Activated CD4-positive, alpha-beta T cell treated with anti-CD3 and anti-CD28 coated beads, Interleukin-2, amount 10 ng/mL, durations not matched to agents 24 days and 14 days (primary cell): ENCODE measurements around the gene KDM2A. TPM values are rescaled to one million over a fixed set of nuclear protein-coding genes. Genes with fewer than 3 reads are reported as not detected.
A peak's percentile ranks its signal among the peaks of the same experiment; 100 is the strongest.
"Not testable (repeated sequence)": the region's sequence is repeated elsewhere in the genome, so short reads cannot be mapped to it uniquely, and the experiment has no call there.

ENCODE experiments used
- DNase-seq: peaks from one replicate; pipeline ENCODE4 v3.0.0; 2022
- H3K27ac Mint-ChIP-seq: one replicate; pipeline ENCODE4 v1.8.0; 2022; ENCODE audit warnings: mild to moderate bottlenecking, mixed read lengths
- H3K27me3 Mint-ChIP-seq: one replicate; pipeline ENCODE4 v1.8.0; 2022; ENCODE audit warnings: mixed read lengths
- H3K36me3 Mint-ChIP-seq: one replicate; pipeline ENCODE4 v1.8.0; 2022; ENCODE audit warnings: low read depth, mild to moderate bottlenecking, mixed read lengths
- H3K4me1 Mint-ChIP-seq: one replicate; pipeline ENCODE4 v1.8.0; 2021; ENCODE audit warnings: mixed read lengths
- H3K4me3 Mint-ChIP-seq: one replicate; pipeline ENCODE4 v1.8.0; 2022; ENCODE audit warnings: mild to moderate bottlenecking, moderate library complexity, mixed read lengths
- H3K9me3 Mint-ChIP-seq: one replicate; pipeline ENCODE4 v1.8.0; 2021; ENCODE audit warnings: mixed read lengths
- intact Hi-C: fragments of 100-400 bp; cut with micrococcal nuclease; formaldehyde crosslinking; loops from one replicate; pipeline ENCODE4 v1.15.1; 2023
- total RNA-seq: library from RNA; stranded (reverse); gene quantifications from 2 replicates; pipeline ENCODE4 v1.2.3, GENCODE V29; 2022

Gene KDM2A
- total RNA-seq, 1 donor from 2014 or later, result 102 TPM

DNA sequence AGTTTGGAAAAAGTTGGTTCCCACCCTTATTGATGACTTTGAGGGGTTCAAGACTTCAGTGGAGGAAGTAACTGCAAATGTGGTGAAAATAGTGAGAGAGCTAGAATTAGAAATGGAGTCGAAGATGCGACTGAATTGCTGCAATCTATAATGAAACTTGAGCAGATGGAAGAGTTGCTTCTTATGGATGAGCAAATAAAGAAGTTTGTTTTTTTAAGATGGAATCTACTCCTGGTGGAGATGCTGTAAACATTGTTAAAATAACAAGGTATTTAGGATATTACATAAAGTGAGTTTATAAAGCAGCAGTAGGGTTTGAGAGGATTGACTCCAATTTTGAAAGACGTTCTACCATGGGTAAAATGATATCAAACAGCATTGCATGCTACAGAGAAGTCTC is 83.0 kb downstream of the KDM2A start:
- Mint-ChIP-seq H3K9me3 (no peaks in the 10 kb centered on the region), H3K36me3 (peaks cover 26% of the 10 kb centered on the region)
- DNase-seq, result no peak

DNA sequence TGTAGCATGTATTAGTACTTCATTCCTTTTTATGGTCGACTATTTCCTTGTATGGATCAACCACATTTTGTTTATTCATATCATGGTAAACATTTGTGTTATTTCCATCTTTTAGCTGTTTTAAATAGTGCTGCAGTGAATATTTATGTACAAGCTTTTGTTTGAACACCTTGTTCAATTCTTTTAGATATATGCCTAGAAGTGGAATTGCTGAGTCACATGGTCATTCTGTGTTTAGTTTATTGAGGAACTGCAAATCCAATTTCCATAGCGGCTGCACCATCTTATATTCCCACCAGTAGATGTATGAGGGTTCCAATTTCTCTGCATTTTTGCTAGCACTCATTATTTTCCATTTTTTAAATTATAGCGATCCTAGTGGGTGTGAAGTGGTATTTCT is 85.8 kb downstream of the KDM2A start:
- Mint-ChIP-seq H3K9me3 (no peaks in the 10 kb centered on the region), H3K27ac (no peak overlapping the region), H3K36me3 (peaks cover 23% of the 10 kb centered on the region), H3K4me3 (no peak overlapping the region), H3K4me1 (peaks cover 2% of the 10 kb centered on the region), H3K27me3 (no peaks in the 10 kb centered on the region)
- intact Hi-C loops, result no loop called here
- DNase-seq, result no peak

More for the DNA sequence above, 83.0 kb downstream of the KDM2A start:
- intact Hi-C loops, result no loop called here
- H3K4me1 Mint-ChIP-seq, result peaks cover 3% of the 10 kb centered on the region
- no peak overlapping the region for H3K4me3 Mint-ChIP-seq
- H3K27ac Mint-ChIP-seq, result no peak overlapping the region
- no peaks in the 10 kb centered on the region for H3K27me3 Mint-ChIP-seq

DNA sequence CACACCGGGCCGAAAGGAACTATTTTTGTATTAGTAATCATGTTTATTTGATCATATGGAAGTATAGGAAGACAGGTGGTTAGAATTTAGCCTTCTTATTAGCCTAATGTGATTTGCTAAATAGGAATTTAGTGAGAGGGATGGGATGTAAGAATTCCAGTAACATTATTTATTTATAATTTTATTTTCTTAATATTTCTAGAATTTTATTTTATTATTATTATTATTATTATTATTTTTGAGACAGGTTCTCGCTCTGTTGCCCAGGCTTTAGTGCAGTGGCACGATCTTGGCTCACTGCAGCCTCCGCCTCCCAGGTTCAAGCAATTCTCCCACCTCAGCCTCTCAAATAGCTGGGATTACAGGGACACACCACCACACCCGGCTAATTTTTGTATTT is 90.2 kb downstream of the KDM2A start:
- H3K4me3 Mint-ChIP-seq, H3K27ac Mint-ChIP-seq, H3K4me1 Mint-ChIP-seq, H3K9me3 Mint-ChIP-seq, DNase-seq, H3K27me3 Mint-ChIP-seq, intact Hi-C loops: not testable (repeated sequence)
- peaks cover 25% of the 10 kb centered on the region for H3K36me3 Mint-ChIP-seq

DNA sequence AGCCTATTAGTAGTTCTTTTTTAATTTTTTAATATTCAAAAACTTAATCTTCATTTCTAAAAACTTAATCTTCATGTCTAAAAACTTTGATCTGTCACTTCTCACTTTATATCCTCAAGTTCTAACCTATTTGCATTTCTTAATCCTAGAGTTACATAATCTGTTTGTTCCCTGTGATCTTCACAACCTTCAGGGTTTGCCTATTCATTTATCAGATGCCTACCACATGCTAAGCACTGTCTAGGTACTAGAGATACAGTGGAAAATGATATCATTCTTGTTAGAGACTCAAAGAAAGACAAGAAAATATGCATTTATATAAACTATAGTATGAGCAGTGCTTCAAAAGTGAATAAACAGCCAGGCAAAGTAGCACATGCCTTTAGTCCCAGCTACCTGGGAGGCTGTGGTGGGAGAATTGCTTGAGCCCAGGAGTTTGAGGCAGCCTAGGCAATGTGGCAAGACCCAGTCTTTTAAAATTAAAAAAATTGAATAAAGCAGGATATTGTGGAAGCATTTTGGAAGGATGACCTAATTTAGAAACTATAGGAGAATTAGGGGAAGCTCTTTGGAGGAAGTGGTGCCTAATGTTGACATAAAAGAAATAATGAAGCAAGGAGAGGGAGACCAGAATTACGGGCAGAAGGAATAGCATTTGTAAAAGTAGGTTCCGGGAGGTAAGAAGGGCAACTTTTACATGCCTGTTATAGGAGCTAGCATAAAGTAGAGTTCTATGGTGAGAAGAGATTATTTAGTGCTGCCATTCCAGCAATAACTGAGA is 92.8 kb downstream of the KDM2A start:
- Mint-ChIP-seq H3K27ac (no peak overlapping the region), H3K27me3 (no peaks in the 10 kb centered on the region), H3K4me1 (peaks cover 3% of the 10 kb centered on the region), H3K4me3 (no peak overlapping the region), H3K9me3 (no peaks in the 10 kb centered on the region), H3K36me3 (peaks cover 36% of the 10 kb centered on the region)
- DNase-seq, result no peak
- intact Hi-C loops, result no loop called here

DNA sequence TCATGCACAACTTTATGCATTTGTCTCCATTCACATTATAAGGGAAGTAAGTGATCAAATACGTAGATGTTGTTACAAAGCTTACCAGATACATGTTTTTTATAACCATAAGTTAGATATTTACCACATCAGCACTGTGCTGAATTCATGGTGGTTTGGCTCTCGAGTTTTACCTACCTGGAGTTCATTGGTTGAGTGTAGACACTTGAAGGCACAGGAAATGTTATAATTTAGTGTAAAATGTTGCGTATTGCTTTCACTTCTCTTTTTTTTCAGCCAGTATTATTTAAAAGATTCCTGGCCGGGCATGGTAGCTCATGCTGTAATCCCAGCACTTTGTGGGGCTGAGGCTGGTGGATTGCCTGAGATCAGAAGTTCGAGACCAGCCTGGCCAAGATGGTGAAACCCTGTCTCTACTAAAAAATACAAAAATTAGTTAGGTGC is 94.1 kb downstream of the KDM2A start:
- intact Hi-C loops, result no loop called here
- DNase-seq, result no peak
- Mint-ChIP-seq H3K27ac (no peak overlapping the region), H3K36me3 (peaks cover 42% of the 10 kb centered on the region), H3K27me3 (no peaks in the 10 kb centered on the region), H3K4me3 (no peak overlapping the region), H3K4me1 (peaks cover 6% of the 10 kb centered on the region), H3K9me3 (no peaks in the 10 kb centered on the region)

DNA sequence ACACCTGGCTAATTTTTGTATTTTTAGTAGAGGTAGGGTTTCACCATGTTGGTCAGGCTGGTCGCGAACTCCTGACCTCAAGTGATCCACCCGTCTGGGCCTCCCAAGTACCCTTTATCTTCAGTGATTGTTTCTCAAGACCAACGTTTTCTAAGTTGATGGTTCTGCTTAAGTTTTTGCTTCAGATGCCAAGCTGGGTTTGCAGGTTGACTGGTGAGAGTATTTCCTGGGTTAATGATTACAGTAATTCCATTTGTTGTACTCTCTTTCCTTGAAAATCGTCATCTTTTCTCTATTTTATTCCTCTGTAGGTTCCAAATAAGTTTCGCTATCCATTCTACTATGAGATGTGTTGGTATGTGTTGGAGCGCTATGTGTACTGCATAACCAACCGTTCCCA is 108.7 kb downstream of the KDM2A start:
- no peak overlapping the region for H3K4me3 Mint-ChIP-seq
- peaks cover 15% of the 10 kb centered on the region for H3K4me1 Mint-ChIP-seq
- no peak overlapping the region for H3K27ac Mint-ChIP-seq

DNA sequence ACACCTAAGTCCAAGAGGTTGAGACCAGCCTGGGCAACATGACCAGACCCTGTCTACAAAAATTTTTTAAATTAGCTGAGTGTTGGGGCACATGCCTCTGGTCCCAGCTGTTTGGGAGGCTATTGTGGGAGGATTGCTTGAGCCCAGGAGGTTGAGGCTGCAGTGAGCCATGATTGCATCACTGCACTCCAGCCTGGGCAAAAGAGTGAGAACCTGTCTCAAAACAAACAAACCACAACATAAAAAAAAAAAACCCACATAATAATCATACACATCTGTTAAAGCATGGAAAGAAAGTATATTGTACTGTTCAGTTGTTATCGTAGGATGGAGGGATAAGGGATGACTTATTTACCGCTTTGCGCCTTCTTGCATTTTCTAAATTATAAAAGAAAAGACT is 111.3 kb downstream of the KDM2A start:
- Mint-ChIP-seq H3K9me3 (no peaks in the 10 kb centered on the region), H3K36me3 (peaks cover 46% of the 10 kb centered on the region), H3K4me1 (peaks cover 26% of the 10 kb centered on the region), H3K27me3 (no peaks in the 10 kb centered on the region), H3K27ac (peak overlapping the region; percentile 70), H3K4me3 (no peak overlapping the region)
- intact Hi-C loops, result no loop called here
- DNase-seq, result no peak

More for the DNA sequence above, 108.7 kb downstream of the KDM2A start:
- no peaks in the 10 kb centered on the region for H3K27me3 Mint-ChIP-seq
- H3K36me3 Mint-ChIP-seq, result peaks cover 51% of the 10 kb centered on the region
- no peak for DNase-seq
- intact Hi-C loops, result no loop called here
- H3K9me3 Mint-ChIP-seq, result no peaks in the 10 kb centered on the region

DNA sequence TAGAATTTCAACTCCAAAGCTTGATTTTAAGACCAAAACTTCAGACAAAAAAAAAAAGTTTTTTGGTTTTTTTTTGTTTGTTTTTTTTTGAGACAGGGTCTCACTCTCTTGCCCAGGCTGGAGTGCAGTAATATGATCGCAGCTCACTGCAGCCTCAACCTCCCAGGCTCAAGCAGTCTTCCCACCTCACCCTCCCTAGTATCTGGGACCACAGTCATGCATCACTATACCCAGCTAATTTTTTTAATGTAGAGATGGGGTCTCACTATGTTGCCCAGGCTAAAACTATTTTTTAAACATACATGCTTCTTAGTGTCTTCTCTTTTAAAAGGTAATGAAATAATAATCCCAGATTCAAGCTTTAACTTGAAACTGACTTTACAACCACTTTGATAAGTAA is 111.8 kb downstream of the KDM2A start:
- Mint-ChIP-seq H3K4me1 (peaks cover 26% of the 10 kb centered on the region), H3K9me3 (no peaks in the 10 kb centered on the region), H3K4me3 (no peak overlapping the region), H3K36me3 (peaks cover 47% of the 10 kb centered on the region), H3K27ac (no peak overlapping the region), H3K27me3 (no peaks in the 10 kb centered on the region)
- no peak for DNase-seq
- intact Hi-C loops, result no loop called here

DNA sequence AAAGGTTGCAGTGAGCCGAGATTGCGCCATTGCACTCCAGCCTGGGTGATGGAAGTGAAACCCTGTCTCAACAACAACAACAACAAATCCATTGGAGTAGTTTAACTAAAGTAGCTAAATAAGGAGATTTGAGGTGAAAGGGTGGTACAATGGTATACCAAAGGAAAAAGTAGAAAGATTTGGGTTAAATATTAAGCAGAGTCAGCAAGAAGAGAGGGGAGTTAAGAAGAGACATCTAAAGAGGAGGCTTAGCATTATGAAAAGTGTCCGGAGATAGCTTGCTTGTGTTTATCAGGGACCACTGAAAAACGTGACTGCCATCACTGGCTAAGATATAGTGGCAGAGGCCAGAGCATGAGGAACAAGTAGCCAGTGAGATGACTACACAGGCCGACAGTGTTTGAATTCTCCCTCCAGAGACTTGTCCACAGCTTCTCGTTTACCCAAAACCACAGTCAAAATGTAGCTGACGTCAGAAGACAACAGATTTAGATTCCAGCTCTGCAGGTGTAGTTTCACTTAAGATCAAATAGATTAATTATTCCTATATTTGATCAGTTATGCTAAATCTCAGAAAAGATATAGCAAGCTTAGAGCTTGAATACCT is 114.6 kb downstream of the KDM2A start:
- H3K4me3 Mint-ChIP-seq, result no peak overlapping the region
- peaks cover 30% of the 10 kb centered on the region for H3K4me1 Mint-ChIP-seq
- H3K27me3 Mint-ChIP-seq, result no peaks in the 10 kb centered on the region
- intact Hi-C loops, result no loop called here
- H3K27ac Mint-ChIP-seq, result no peak overlapping the region
- DNase-seq, result no peak
- peaks cover 29% of the 10 kb centered on the region for H3K36me3 Mint-ChIP-seq
- no peaks in the 10 kb centered on the region for H3K9me3 Mint-ChIP-seq

DNA sequence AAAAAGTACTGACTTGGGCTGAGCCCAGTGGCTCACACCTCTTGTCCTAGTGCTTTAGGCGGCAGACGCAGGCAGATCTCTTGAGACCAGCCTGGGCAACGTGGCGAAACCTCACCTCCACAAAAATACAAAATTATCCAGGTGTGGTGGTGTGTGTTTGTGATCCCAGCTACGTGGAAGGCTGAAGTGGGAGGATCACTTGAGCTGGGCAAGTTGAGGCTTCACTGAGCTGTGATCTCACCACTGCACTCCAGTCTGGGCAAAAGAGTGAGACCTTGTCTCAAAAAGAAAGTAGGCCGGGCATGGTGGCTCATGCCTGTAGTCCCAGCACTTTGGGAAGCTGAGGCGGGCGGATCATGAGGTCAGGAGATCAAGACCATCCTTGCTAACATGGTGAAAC is 115.5 kb downstream of the KDM2A start:
- H3K27ac Mint-ChIP-seq, H3K27me3 Mint-ChIP-seq, intact Hi-C loops, H3K9me3 Mint-ChIP-seq, H3K4me3 Mint-ChIP-seq: not testable (repeated sequence)
- Mint-ChIP-seq H3K4me1 (peaks cover 35% of the 10 kb centered on the region), H3K36me3 (peaks cover 23% of the 10 kb centered on the region)
- peak; percentile 58 for DNase-seq

DNA sequence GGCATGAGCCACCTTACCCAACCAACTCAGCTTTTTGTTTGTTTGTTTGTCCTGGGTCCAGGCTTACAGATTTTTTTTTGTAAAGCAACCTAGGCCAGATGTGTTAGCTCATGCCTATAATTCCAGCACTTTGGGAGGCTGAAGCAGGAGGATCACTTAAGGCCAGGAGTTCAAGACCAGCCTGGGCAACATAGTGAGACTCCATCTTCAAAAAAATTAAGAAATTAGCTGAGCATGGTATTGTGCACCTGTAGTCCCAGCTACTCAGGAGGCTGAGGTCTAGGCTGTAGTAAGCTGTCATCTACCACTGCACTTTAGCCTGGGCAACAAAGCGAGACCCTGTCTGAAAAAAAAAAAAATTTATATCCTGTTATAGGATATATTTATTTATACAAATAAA is 118.5 kb downstream of the KDM2A start:
- DNase-seq, result no peak
- Mint-ChIP-seq H3K4me3 (no peak overlapping the region), H3K36me3 (peaks cover 29% of the 10 kb centered on the region), H3K27ac (no peak overlapping the region), H3K9me3 (no peaks in the 10 kb centered on the region), H3K27me3 (no peaks in the 10 kb centered on the region), H3K4me1 (peaks cover 39% of the 10 kb centered on the region)
- intact Hi-C loops, result no loop called here

DNA sequence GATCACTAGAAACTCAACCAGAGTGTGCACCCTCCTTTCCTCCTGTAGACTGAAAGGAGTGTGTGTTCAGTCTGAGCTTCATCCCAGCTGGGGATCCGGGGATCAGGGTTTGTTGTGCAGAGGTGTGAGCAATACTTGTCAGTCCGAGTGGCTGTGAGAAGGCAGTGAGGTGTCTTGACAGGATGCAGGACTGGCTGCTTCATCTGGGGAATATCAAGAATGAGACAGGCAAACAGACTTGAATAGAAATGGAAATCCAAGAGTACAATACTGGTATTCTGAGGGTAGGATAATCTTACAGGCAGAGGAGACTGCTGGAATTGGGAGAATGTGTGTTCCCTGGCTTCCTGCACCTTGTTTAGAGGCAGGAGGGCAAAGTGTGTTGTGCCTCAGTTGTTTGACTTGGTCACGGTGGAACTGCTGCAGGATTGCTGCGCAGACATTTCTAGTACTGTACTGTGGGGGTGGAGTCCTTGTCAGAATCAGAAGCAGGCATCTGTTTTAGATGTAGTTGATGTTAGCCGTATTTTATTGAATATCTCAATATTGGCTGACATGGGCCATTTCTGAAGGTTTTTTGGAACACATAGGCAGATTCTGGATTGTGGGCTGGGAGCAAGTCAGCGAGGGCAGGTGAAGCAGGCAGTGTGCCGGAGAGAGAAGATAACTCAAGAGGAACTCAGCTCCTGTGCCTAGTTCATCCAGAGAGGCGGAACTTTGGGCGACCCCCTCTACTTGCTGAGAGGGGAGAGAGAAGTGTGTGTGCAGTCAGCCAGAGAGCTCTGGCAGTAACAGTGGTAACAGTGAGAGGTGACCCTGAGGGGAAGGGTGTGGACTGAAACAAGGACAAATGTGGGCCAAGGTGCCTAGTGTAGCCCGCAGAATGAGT is 120.1 kb downstream of the KDM2A start:
- Mint-ChIP-seq H3K9me3 (no peaks in the 10 kb centered on the region), H3K27me3 (no peaks in the 10 kb centered on the region), H3K36me3 (peaks cover 43% of the 10 kb centered on the region), H3K4me1 (peaks cover 45% of the 10 kb centered on the region), H3K27ac (peak overlapping the region; percentile 86), H3K4me3 (peak overlapping the region; percentile 100)
- peak; percentile 68 for DNase-seq
- intact Hi-C loops, result no loop called here

DNA sequence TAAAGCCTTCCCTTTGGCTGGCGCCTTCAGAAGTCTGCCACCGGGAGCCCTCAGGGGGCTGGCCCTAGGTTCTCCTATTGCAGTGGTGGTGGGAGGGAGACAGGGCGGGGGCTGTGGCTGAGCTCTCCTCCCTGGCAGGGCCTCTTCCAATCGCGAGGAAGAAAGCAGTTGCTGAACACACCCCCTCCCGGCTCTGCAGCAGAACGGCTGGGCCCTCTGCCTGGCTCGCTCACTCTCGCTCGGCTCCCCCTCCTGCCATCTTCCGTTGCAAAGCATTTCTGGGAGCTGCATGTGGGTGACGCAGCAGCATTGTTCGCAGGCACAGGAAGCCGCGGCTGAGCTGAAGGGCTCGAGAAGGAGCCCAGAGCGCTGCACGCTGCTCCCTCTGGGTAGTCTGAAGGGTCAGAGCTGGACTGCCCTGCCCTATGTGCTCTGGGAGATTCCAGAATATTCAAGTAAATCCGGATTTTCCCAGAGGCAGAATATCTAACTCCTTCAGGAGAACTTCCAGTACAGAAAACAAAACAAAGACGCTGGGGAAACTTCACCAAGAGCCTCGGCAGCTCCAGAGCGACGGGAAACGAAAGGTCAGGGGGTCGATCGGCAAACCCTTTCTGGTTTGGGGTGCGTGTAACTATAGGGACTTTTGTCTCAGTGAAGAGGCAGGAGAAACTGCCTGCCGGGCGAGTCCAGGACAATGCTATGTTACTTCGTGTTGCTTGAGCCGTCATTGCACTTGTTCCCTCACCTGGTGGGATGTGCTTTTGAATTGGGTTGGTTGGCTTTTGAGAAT is 120.9 kb downstream of the KDM2A start:
- no peaks in the 10 kb centered on the region for H3K27me3 Mint-ChIP-seq
- H3K27ac Mint-ChIP-seq, result peak overlapping the region; percentile 98
- peak overlapping the region; percentile 100 for H3K4me3 Mint-ChIP-seq
- intact Hi-C loops, result loop anchor here (1.0 to 10.0 kb wide), 3 partner anchors 23 to 155 kb away; no protein-coding TSS in a partner anchor
- H3K36me3 Mint-ChIP-seq, result peaks cover 48% of the 10 kb centered on the region
- peaks cover 43% of the 10 kb centered on the region for H3K4me1 Mint-ChIP-seq
- DNase-seq, result peak; percentile 98
- no peaks in the 10 kb centered on the region for H3K9me3 Mint-ChIP-seq
